HG03103 (cell line): ENCODE results near the gene CABLES2.

Experiments
- ATAC-seq: cut with Tn5 transposase; IDR thresholded peaks from one replicate; pipeline ENCODE4 v1.9.1; 2021; ENCODE audit warnings: low read depth; ENCODE audit not compliant: unreplicated experiment

The CABLES2 gene

GRCh38 chr20:62391165-62392076, 15.7 kb downstream of the CABLES2 start:
- no peak for ATAC-seq

DNA sequence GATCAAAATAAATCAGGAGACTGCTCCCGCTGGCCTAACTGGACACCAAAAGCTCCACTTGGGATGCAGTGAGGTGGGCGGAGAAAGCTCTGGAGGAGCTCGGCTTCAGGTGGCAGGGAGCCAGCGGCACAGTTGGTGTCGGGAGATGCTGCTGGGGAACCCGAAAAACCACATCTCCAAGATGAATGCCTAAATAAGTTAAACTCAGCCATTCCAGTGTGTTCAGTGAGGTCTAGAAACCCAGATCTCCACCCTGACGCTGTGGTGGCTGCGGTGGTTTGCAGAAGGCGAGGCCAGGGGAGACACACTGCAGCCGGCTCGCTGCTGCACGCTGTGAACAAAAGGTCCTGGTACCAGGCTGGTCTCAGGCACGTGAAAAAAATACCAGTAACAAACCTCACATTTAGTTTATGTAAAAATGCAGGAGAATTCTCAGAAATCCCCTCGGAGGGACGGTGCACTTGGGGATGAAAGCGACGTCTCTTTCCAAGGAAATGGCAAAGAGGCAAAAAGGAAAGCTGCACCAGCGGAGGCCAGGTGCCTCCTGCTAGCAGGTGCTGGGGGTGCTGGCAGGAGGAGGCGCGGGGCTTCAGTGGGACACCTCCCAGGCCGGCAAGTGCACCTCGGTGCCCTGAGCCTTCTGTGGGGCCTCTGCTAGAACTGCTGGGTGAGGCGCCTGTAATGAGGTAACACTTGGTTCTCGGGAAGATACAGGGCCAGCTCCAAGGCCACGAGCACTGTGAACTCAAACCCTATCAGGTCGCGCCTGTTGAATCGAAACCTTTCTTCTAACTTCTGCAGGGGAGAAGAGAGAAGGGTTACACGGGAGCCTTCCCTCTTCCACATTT, 16.5 kb downstream of the CABLES2 start:
- no peak for ATAC-seq

DNA sequence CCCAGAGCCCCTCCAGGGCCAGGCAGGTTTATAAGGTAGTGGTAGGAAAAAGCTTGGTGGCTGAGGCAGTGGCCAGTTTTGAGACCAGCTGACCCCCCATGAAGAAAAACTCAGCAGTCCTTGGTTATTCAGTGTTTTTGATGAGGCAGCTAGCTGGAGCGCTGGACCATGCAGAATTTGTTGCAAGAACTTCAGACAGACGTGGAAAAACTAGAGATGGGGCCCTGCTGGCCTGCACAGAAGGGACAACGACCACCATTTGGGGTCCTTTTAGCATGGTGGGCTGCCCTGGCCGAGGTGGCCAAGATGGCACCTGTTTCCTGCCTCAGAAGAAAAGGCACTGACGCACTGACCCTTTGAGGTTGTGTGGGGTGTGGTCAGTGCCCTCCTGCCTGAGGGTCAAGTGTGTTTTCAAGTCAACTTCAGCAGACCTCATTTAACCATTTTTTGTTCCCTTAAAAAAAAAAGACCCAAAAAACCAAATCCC, 17.4 kb downstream of the CABLES2 start:
- no peak for ATAC-seq

GRCh38 chr20:62388839-62389600, 18.1 kb downstream of the CABLES2 start:
- ATAC-seq, result no peak

DNA sequence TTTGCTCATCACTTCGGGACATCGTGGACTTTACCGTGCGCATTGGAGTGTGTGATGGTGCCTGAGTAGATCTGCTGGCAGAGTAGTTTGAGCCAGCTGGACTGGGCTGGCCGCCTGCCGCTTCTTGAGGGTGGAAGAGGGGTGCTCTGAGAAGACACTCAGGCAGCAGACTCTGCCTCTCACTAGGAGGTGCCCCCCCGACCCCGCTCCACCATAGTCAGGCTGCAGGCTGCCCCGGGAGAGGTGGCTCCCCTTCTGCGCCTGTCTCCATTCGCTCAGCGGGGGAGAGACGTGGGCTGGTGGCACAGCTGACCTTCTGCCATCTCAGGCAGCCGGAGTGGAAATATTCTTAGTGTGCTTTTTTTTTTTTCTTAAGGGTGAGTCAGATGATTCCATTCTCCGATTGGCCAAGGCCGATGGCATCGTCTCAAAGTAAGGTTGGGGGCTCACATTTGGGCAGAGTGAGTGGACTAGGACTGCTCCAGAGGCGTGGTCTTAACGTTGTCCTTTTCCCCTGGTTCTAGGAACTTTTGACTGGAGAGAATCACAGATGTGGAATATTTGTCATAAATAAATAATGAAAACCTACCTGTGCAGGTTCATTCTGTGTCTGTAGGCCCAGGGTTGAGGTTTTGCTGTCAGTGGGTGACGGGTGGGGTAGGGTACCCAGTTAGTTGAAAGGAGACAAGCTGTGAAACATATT, 19.0 kb downstream of the CABLES2 start:
- ATAC-seq, result no peak

DNA sequence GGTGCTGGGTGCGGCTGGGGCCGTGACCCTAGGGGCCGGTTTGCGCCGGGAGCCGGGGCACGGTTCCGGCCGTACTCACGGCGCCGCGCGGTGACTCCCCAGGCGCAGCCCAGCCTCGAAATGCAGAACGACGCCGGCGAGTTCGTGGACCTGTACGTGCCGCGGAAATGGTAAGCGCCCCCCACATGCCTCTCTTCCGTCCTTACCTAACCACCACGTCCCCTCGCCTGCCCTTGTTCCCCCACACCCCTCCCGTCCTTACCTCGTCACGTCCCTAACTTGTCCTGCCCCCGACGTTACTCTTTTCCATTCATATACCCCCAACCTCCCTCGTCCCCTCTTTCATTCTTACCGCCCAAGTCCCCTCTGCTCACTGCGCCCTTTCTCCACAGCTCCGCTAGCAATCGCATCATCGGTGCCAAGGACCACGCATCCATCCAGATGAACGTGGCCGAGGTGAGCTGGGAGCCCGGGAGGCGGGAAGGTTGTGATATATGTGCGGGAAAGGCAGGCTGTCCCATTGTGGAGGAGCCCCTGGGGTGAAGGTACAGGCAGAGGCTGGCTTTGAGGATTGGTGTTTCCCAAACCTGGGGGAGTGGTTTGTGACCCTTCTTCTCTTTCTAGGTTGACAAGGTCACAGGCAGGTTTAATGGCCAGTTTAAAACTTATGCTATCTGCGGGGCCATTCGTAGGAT, 19.7 kb downstream of the CABLES2 start:
- no peak for ATAC-seq

- peak; percentile 70 for ATAC-seq
Measured at GRCh38 chr20:62386383-62387218, 20.5 kb downstream of the CABLES2 start, which contains the start of gene RPS21. Gene RPS21, plus strand, starts transcription at chr20:62387103. Its CDS starts 236 bp downstream, at chr20:62387339.

DNA sequence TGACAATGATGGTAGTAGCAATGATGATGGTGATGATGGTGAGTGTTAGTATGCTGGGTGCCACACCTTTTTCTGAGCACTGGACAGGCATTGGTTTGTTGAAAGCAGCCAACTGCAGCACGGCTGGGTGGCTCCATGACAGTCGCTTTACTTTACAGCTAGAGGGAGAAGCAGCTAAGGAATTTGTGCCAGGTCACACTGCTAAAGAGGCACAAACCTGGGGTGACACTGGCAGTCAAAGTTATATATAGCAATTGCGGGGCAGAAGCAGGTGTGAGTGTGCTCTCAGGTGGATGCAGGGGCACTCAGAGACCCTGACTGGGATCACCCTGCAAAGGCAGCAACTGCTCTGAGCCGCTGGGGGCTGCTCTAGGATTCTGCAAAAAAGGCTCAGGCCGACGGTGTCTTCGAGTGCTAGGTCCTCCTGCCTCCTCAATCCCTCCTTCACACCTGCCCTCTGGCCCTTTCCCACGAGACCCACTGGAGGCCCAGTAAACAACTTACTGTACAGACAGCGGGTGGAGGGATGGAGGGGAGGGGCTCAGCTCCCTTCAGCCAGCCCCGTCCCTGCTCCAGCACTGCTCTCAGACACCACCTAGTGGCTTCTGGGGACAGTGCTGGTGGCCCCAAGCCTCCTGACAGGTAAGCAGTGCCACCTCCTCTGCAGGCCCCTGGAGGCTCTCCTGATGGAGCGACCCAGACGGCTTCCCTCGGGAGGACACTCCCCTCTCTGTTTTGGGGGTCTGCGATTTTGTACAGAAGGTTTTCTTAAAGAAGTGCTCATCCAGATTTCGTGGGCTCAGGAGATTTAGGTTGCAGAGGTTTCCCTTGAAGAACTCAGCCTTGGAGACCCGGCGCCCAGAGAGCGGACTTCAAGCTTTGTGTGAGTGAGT, 24.5 kb downstream of the CABLES2 start:
- peak; percentile 61 for ATAC-seq

DNA sequence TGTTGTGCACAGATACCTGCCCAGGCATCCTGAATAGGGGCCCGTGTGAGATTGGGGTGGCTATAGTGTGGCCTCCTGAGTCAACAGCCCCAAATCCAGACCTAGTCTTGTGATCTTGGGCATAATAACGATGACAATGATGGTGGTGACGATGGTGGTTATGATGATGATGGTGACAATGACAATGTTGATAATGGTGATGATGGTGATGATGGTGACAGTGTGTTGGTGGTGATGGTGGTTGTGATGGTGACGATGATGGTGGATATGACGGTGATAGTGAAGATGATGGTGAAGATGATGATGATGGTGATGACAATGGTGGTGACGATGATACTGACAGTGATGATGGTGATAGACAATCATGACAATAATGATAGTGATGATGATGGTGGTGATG, 25.2 kb downstream of the CABLES2 start:
- no peak for ATAC-seq

DNA sequence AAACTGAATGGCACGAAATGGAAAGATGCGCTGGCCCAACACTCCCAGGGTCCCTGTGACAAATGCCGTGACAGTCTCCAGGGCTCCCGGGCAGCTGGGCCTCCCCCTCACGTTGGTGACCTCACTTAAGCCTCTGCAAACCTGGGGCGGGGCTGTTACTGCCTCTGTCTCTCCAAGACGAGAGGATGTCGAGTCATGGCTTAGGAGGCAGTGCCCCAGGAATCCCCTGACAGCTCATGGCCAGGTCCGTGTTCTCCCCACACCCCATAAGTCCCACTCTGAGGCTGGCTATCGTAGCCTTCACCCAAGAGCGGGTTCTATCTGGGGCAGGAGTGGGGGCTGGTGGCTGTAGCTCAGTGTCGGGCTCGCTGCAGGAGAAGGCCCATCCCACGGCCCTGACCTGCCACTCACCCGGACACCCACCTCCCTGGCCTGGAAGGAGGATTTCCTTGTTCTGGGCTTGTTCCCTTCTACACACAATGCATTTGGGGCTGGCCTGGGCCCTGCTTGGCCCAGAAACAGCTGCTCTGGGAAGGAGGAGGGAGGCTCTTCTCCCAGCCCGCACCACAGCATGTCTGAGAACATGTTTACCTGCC, 25.8 kb downstream of the CABLES2 start:
- no peak for ATAC-seq

DNA sequence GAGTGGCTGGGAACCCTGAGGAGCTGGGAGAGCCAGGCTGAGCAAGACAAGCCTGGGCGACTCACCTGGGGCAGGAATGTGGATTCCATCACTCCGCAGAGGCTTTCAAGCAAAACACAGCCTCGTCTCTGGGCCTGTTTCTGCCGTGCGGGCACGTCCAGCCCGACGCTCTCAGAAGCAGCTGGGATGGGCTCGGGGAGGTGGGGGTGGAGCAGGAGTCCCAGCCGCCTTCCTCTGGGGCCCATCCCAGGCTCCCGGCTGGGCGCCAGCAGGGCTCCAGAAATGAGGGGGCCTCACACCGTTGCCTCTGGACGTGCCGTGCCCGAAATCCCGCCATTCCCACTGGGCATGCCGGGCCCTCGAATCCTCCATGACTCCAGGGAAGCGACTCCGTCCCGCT, 28.9 kb downstream of the CABLES2 start:
- no peak for ATAC-seq

- no peak for ATAC-seq
Measured at GRCh38 chr20:62377615-62378178, 29.4 kb downstream of the CABLES2 start.

- ATAC-seq, result no peak
Measured at GRCh38 chr20:62377064-62377461, 30.0 kb downstream of the CABLES2 start.

GRCh38 chr20:62376112-62377063, 30.7 kb downstream of the CABLES2 start:
- ATAC-seq, result no peak

GRCh38 chr20:62374331-62375152, 32.5 kb downstream of the CABLES2 start:
- ATAC-seq, result no peak
